NCI-H146 treated with DMSO at 0.1 percent for 48 hours (cell line): ENCODE data around the gene NRDE2.
"Not testable (repeated sequence)": the region's sequence is repeated elsewhere in the genome, so short reads cannot be mapped to it uniquely, and the experiment has no call there.

Source experiments
- DNase-seq: peaks from one replicate; lab custom pipeline; 2025; ENCODE audit not compliant: unreplicated experiment; lab: John Stamatoyannopoulos, UW

NRDE2 gene

DNA sequence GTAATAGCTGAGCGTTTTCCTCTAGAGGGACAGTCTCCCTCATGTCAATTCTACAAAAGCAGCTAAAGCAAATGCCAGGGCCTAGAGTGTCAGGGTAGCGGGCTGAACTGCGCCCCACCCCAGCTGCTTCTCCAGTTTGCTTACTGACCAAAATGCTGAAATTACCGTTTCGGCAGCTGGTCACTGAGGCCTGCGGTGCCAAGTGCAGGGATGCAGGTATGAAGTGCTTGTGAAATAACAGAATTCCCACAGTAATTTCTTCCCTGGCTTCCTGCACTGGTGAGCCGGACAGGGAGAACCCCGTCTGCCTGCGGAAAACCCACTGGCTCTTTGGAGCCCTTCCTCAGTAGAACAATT is 56.3 kb downstream of the NRDE2 start:
- no peak for DNase-seq

DNA sequence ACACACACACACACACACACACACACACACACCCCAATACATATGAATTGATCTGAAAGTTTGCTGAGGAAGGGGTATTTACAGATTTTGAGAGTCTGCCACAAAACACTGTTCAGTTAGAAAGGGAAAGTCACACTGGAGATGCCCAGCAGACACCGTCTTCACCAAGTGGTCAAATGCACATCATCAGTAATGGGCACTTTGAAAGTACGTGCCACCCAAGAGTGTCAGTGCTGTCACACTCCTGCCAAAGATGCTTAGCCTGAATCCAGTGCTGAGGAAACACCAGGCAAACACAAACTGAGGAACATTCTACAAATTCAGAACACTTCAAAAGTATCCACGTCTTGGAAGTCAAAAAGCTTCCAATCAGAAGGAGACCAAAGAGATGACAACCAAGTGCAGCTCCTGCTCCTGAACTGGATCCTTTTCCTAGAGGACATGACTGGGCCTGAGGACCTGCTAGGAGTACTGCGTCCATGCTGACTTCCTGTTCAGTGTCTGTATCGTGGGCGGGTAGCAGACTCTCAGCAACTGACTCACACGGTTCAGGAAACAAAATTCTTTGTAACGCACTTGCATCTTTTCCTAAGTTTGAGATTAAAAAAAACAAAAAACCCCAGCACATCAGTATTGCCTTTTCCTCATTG is 56.8 kb downstream of the NRDE2 start:
- no peak for DNase-seq

DNA sequence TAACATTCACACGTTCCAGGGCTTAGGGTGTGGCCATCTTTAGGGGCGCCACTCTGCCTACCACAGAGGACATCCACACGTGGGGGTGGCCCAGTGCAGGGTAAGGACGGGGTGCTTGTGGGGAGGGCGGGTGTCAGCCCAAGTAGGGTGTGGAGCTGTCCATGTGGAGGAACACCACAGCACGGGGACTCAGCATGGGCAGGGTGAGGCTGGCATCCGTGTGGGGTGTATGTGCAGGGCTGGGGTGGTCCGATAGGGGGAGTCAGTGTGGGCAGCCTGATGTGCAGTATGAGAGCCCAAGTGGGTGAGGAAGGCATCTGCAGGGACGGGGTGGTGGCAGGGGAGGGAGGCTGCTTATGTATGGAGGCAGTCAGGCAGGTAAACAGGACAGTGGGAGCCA is 57.7 kb downstream of the NRDE2 start:
- DNase-seq: no peak

DNA sequence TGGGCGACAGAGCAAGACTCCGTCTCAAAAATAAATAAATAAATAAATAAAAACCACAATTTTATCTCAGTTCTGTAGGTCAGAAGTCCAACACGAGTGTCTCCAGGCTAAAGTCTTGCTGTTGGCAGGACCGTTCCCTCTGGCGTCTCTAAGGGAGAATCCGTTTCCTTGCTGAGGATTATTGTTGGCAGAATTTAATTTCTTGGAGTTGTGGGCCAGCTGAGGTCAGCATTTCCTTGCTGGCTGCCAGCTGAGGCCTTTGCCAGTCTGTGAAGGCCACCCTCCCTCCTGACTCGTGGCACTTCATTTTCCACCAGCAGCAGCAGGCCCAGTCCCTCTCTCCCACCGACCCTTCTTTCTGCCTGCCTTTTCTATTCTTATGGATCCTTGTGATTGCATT is 58.2 kb downstream of the NRDE2 start:
- DNase-seq: no peak

DNA sequence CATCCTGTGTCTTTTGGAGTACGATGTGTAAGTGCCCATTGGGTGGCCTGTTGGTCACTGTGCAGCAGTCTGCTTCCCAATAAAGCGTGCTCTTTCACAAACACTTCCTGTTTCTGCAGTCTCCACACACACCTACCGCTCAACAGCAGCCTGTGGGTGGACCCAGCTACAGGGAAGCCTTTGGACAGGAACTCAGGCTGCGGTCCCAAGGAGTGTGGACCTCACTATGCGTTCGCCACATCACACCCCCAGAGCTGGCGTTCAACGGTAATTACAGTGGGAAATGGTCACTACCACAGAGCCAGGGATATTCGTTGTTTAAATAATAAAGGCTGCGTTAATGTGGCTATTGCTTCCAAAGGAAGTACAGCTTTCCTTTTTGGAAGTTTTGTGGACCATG is 59.2 kb downstream of the NRDE2 start:
- no peak for DNase-seq

DNA sequence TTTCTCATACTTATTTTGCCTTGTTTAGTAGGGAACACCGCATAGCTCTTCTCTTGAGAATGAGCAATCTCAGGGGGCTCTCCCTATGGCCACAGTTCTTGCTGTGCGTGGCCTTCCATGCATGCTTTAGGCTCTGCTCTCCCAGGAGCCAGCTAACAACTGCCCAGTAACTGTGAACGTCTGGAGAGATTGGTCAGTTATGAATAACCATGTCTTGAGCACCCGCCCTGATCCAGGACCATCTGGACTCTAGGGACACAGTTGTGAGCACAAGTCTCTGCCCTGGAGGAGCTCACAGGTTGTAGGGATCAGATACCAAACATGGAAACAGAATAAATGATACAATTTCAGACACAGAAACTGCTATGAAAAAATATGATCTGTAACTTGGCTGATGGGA is 63.3 kb downstream of the NRDE2 start:
- DNase-seq: no peak

DNA sequence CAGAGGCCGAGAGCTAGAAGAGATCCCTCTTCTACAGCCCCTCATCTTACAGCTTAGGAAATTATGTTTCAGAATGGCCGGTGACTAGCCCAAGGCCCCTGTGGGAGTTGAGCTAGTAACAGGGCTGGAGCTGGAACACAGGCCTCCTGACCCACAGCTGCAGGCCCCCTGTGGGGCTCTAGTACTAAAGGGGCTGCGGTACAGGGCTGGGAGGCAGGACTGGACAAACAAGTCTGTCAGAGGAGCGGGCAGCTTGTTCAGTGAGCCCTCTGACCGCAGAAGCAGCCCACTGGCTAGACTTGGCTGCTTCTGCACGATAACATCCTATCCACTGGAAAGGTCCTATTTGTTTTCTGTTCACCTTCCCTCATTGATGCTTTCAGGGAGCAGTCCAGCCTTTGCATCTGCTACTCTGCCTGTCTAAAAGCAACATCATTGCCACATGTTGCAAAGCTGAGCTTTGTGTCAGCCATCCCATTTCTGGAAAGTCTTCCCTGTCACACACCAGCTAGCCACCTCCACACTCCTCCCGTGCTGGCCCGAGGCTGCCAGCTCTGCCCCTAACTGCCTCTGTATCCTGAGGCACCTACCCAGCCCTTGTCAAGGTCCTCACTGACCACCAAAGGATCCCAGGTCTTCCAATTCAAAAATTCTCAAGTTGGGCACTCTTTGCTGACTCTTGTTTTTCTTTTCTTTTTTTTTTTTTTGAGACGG is 65.1 kb downstream of the NRDE2 start:
- DNase-seq: no peak

DNA sequence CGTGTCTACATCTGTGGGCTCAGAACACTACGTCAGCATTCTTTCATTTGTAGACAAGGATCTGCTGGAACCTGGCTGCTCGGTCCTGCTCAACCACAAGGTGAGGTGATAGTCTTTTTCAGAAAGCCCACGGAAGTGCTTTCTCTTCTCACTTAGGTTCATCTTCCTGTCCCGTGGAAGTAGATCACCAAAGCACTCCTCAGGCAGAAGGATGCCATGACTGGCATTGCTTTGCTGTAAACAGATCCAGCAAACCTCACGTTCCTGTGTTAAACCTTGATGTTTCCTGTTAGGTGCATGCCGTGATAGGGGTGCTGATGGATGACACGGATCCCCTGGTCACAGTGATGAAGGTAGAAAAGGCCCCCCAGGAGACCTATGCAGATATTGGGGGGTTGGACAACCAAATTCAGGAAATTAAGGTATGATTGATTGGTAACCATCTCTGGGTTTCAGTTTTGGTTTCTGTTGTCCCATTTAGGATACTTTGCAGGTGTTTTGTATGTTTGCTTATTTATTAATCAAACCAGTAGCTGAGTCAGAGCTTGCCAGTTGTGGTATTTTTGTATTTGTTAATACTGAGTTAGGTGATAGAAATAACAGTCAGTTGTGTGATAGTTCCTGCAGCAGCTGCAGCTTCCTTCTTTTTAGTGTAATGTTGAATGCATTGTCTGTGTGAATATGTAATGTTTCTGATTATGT is 67.8 kb downstream of the NRDE2 start:
- DNase-seq: no peak

DNA sequence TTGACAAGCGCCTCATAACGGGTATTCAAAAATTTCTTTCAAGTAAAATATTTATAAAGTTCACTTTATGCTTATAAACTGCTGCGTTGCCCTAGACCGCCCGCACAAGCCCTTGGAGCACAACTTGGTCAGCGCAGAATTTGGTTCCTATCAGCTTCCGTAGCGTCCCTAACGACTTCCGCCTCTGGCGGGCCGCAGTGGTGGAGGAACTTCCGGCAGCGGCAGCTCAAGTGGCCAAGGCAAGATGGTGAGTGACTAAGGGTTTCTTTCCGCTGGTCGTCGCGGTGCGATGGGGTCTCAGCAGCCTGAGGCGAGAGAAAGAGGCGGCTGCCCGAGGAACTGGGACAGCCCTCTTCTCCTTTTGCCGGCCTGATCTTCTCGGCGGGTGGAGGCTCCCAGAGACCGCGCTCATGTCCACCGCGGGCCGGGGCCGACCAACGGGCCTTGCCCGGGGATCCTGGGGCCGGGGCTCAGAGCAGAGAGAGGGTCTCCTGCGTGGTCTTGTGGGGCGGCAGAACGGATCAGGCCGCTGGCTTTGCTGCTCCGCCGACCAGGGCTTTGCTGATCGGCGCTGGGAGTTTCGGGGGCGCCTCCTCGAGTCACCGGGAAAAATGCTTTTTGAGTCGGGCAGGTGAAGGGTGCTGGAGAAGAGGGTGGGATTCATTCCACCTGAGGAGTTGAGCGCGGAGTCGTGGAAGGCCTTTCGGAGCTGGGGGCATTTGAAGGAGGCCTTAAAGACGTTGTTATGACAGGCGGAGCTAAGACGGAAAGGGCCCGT is 75.2 kb downstream of the NRDE2 start, which contains the start of gene PSMC1:
PSMC1 (plus strand) TSS at position 200 of the 778 bp plus-strand sequence; CDS start at position 245, 45 bp downstream.
- peak; percentile 83 for DNase-seq

DNA sequence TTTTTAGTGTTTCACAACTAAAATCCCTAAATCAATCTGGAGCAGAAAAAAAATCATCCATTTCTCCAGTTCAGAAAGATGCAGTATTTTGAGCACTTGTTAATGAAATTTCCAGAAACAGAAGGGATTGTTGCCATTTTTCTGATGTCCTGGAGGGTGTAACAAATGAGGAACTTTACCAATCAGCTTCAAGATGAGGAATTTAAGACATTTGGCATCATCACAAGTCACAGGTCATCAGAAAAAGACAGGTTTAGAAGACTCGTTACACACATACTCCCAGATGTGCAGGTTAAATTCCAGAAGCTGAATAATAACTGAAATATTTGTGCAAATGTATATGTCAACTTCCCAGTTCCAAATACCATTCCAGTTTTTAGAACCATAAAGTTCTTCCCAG is 75.9 kb downstream of the NRDE2 start:
- no peak for DNase-seq

DNA sequence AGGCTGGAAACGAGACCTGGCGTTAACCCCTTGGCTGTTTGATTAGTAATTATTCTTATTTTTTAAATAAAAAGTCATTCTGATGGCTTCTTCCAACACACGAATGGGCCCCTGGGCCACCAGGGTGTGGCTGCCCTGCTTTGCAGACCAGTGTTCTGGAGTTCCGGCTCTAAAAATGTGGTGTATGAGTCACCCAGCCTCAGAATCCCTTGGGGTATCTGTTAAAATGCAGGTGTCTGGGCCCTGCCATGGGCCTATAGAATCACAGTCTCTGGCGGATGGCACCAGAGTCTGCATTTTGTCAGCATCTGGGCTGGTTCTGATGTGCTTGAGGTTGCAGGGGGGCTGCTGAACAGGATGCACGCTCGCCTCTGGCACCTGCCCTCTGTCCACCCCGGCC is 77.9 kb downstream of the NRDE2 start:
- DNase-seq: no peak

DNA sequence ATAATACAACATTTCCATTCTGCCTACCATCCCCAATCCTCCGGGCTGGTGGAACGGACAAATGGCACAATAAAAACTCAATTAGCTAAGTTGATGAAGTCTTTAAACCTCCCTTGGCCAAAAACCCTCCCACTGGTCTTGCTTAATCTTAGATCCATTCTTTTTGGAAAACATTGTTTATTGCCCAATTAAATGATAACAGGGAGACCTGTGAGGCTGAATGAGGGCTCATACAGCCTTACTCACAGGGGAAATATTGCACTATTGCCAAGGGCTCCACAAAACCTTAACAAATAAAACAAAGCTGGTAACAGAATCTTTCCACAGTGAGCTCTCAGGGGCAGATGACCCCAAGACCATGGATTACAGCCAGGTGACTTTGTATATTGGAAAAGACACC is 83.1 kb downstream of the NRDE2 start:
- DNase-seq: no peak

DNA sequence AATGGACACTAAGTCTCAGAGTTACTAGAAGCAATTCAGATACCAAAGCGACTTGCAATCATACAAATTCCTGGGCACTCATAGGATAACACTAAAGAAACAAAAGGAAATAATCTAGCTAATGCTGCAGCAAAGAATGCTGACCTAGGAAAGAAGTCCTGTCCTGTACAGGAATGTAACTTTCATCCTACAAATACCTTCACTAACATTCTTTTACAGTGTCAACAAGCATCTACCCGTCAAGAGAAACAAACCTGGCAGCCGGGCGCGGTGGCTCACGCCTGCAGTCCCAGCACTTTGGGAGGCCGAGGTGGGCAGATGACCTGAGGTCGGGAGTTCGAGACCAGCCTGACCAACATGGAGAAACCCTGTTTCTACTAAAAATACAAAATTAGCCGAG is 84.3 kb downstream of the NRDE2 start:
- DNase-seq: not testable (repeated sequence)

DNA sequence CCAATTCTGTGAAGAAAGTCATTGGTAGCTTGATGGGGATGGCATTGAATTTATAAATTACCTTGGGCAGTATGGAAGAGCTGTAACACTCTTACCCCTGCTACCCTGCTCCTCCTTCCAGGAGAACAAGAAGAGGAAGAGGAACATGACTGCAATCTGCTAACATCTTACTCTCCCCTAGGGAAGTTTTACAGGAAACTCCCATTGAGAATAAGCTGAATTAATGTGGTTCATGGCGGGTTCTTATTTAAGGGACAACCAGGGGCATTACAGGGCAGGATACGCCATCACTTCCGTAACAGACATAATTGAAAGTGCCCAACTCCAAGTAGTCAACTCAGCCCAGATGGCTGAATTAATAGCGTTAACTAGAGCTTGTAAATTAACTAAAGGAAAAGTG is 84.8 kb downstream of the NRDE2 start:
- no peak for DNase-seq

DNA sequence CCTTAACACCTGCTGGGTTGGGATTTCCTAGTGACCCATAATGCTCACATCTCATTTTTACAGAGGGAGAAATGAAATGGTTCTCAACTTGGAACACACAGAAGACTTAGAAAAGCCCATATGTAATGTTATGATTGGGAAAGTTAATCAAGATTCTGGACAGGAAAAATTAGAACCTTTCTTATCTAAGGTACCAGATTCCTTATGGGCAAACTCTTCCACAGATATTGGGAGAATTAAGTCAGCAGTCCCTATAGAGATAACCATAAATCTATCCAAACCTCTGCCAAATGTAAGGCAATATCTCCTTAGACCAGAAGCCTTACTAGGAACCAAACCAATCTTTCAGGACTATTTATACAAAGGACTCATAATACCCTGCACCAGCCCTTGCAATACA is 89.3 kb downstream of the NRDE2 start:
- no peak for DNase-seq

DNA sequence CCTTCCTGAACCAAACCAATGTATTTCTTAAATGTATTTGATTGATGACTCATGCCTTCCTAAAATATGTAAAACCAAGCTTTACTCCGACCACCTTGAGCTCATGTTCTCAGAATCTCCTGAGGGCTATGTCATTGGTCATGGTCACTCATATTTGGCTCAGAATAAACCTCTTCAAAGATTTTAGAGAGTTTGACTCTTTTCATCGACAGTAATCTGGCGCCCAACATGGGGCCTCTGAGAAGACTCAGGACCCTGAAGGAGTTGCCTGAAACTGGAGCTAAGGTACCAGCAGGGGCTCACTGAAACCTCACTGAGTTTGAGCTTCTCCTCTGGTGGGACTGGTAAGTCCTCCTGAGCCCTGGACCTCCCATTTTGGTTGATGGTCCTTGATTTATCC is 92.6 kb downstream of the NRDE2 start:
- DNase-seq: no peak

DNA sequence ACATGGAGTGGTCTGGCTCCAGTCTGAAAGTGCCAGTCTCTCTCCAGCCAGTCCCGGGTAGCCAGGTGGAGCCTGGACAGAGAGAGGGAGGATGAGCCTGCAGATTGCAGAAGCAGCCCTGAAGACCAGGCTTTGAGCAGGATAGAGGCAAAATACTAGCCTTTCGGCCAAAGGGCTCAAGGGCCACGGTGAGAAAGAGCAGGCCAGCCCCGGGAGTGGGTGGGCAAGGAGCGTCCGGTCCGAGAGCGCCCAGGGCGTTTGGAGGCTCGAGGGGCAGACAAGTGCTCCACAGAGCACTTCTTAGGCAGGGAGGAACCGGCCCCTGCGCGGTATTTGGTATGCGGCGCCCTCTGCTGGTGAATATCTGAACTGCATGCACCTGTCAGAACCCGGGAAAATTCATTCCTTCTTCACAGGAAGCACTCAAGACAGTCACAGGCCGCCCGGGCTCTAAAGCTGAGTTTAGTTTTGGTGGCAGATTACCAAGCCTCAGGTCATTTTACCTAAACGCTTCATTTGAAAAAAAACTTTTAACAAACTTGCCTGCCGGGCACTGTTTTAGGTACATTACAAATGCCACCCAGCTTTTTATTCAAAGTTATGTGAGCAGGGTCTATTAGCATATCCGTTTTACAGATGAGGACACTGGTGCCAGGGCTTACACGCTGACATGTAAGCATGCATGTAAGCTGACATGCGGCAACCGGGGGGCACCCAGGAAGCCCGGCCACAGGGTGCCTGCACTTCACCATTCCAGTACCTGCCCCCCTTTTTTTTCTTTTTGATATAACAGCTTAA is 96.4 kb downstream of the NRDE2 start:
- DNase-seq: peak; percentile 80

DNA sequence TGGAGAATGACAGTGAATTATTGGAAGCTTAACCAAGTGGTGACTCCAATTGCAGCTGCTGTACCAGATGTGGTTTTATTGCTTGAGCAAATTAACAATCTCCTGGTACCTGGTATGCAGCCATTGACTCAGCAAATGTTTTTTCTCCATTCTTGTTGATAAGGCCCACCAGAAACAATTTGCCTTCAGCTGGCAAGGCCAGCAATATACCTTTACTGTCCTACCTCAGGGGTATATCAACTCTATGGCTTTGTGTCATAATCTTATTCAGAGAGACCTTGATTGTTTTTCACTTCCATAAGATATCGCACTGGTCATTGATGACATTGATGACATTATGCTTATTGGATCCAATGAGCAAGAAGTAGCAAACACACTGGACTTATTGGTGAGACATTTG is 101.8 kb downstream of the NRDE2 start:
- not testable (repeated sequence) for DNase-seq

DNA sequence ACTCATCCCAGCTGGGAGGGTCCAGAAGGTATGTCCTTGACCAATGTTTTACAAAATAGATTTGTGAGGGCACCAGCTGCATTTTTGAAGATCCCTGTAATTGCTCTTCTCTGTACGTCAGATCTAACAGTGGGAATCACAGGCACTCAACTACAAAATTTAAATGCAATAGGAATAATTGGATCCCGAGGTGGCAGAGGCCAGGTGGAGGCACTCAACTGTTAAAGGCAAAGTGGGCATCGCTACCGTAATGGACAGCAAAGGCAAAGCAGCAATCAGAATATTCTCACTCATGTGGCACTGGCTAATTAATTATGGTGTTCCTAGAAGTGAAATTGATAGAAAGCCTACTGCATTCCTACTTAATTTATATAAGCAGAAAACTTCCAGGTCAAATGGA is 103.3 kb downstream of the NRDE2 start:
- no peak for DNase-seq
